GM19324 (cell line): ENCODE measurements around the gene ARID1A.

ENCODE experiments used
- ATAC-seq: cut with Tn5 transposase; IDR thresholded peaks from one replicate; pipeline ENCODE4 v1.9.1; 2021; ENCODE audit warnings: mild to moderate bottlenecking, moderate library complexity; ENCODE audit not compliant: unreplicated experiment, low FRiP score

The ARID1A gene

DNA sequence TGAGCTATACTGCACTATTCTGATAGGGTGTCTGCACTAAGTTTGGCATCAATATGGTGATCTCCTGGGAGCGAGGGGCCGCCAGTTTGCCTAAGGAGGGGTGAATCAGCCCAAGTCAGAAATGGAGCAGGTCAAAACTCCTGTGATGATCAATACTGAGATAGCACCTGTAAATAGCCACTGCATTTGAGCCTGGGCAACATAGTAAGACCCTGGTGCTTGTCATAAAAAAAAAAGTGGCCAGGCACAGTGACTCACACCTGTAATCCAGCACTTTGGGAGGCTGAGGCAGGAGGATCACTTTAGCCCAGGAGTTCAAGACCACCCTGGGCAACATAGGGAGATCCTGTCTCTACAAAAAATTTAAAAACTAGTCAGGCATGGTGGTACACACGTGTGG lies 119.1 kb downstream of the ARID1A start:
- ATAC-seq = no peak

DNA sequence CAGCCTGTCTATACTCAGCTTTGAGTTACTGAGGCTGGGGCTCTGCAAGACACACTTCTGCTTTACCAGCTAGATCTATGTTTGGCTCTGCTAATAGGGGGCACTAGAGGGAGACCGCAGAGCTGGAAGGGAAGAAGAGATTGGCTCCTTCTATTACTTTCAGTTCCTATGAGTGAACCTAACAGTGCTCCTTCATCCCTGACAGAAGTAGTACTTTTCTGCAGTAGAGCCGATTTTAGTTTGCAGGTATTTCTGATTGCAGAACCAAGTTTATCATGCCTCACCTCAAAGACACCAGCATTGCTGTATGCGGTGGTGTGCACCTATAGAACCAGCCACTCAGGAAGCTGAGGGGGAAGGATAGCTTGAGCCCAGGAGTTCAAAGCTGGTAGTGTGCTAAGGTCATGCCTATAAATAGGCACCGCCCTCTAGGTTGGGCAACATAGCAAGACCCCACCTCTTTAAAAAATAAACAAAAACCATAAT lies 125.0 kb downstream of the ARID1A start:
- ATAC-seq = peak; percentile 78

DNA sequence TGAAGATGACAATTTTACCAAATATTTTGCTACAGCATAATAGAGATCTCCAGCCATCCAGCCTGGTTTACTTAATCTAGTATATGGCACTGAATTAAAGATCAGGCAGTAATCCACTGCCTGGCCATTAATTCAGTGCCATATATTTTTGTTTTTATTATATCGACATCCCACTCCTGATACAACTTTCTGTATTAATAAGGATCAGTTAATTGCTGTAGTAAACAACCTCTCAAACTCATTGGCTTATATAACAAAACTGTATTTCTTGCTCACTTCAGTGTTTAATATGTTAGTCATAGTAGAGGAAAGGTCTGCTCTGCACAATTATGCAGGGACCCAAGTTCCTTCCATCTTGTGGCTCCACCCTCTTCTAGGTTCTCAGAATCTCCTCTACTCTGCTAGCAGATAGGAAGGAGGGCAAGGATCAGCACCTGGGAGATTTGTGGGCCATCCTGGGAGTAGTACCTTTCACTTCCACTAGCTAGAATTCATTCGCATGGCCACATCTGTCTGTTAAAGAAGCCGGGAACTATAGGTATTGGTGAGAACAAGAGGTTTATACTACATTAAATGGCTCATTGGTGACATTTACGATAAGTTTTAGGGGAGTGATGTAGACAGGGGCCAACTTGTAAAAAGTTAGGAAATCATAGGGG lies 127.1 kb downstream of the ARID1A start:
- no peak for ATAC-seq

DNA sequence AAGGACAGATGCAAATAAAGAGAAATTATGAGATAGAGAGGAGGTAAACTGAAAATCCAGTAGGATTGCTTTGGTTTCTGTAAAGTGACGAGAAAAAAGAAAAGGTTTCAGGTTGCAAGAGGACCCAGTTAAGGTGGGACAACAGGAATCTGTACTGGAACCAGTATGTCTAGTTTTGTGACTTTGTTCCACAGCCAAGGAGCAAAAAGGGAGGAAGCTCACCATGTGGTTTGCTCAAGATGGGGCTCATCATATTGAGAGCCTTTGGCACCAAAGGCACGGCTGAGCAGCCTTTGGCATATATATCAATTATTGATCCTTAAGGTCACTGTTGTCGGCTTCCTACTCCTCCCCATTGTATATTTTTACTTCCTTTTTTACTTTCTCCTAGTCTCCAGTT lies 128.9 kb downstream of the ARID1A start:
- ATAC-seq = no peak

DNA sequence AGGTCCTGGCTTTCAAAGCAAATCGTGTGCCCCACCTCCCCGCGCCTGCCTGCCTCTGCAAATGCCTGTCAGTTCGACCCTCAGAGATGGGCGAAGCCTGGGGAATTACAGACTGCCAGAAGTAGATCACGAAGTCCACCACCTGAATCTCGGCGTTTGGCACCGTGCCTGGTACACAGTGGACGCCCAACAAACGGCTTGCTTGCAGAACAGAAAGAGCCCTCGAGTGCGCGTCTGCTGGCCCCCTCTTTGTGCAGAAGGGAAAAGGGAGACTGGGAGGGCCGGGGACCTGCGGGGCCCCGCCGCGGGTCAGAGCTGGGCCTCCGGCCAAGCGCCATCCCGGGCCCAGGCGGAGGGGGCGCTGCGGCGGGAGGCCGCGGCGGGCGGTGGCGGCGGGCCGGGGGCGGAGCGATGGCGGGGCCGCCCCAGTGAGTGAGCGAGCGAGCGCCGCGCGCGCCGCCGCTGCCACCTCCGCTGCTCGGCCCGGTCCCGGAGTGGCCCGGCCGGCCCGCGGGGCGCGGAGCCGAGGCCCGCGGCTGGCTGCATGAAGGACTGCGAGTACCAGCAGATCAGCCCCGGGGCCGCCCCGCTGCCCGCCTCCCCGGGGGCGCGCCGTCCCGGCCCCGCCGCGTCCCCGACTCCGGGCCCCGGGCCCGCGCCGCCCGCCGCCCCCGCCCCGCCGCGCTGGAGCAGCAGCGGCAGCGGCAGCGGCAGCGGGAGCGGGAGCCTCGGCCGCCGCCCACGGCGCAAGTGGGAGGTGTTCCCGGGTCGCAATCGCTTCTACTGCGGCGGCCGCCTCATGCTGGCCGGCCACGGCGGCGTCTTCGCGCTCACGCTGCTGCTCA lies 130.7 kb downstream of the ARID1A start, which contains the start of gene ZDHHC18:
Gene ZDHHC18 (plus strand): TSS at position 428 of the 845 bp plus-strand sequence. CDS start 117 bp downstream, at position 545.
- ATAC-seq = peak; percentile 85

DNA sequence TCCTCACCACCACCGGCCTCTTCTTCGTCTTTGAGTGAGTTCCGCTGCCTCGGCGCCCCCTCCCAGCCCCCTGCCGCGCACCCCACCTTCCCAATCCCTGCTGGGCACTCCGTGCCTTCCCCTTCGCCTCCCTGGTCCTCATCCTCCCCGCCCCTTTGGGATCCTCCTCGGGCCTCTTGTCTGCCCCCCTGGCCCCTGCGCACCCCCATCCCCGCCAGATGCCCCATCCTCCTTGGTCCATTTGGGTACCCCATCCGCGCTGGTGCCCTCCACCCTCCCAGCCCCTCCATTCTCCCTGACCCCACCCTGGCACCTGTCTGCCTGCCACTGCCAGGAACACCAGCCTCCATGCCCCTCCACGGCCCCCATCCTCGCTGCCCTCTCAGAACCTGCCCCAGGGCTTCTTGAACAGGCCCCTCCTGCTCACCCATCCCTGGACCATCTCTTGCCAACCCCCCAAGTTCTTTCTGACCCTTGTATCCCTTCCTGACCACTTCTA lies 131.3 kb downstream of the ARID1A start:
- ATAC-seq = no peak

DNA sequence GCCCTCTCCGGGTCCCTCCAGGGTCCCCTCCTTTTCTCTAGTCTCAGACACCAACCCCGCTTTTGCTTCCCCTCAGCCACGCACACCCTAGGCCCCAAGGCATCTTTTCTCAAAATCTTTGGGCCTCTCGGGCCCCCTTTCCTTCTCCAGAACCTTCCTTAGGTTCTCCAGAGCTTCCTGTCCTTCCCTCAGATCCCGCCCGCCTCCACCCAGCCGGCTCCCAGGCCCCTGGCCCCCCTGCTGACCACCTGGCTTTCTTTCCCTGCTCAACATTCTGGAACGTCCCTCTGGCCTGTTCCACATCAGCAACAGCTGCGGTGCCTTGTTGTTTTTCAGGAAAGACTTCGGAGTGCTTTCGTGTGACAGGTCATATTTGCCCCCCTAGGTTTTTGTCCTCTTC lies 131.8 kb downstream of the ARID1A start:
- no peak for ATAC-seq

DNA sequence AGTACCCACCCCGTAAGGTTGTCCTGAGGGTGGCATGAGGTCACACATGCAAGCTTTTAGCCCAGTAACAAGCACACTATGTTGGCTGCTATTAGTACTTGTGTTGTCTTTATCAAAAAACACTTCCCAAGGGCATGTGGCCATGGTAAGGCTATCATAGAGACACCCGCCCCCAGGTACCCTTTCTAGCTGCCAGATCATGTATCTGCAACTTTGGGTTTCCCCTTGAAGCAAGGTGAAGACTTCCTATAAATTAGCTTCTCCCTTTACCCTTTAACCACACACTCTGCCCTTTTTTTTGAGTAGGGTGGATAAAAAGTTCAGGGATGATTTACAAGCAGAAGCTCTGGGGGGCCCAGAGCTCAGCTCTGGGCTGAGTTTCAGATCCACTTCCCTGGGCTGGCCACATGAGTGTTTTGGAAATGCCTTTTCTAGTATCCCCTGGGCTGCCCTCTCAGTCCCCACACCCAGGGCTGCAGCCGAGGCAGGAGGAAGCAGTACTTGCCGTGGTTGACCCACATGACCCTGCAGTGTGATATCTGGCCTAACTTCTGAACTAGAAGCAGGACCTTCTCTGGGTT lies 132.7 kb downstream of the ARID1A start:
- no peak for ATAC-seq

DNA sequence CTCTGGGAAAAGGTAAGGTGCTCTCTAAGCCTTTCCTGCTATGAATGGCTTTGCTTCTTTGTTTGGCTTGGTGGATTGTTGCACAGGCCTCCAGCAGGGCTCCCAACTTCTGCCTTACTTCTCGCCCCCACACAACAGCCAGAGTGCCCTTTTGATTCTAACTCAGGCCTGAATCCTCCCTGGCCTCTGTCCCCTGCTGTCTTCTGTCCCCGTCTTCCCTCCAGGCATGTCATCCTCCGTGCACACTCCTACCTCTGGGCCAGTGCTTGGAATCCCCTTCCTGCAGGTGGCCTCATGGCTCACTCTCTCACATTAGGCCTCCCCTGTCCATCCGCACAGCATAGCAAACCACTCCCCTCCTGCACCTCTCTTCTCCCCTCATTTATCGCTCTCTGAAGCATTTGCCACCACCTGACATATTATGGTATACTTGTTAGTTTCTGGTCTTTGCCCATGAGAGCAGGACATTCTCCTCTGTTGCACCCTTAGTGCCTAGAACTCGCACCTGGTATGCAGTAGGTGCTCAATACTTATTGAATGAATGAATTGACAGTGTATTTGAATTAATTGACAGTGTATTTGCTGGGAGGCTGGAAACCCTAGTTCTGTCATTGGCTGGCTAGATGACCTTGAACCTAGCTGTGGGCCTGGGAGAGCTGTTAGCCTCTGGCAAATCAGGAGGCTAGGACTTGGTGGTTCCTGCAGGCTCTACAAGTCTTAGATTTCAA lies 133.5 kb downstream of the ARID1A start:
- no peak for ATAC-seq

DNA sequence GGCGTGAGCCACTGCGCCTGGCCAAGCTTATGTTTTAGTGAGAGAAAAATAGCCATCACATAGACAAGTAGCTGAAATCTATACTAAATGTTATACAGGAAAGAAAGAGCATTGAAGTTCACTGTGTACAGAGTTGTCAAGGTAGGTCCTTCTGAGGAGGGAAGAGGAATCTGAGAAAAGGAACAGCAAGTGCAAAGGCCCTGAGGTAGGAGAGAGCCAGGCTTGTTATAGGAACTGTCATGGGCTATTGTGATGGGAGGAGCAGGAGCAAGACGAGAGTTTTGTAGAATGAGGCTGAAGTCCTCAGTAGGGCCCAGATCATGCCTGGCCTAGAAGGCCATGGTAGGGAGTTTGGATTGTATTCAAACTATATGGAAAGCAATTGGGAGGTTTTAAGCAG lies 135.2 kb downstream of the ARID1A start:
- no peak for ATAC-seq
